HUES6 (cell line): ENCODE results near the gene PCF11.

Source experiments
- H3K27ac ChIP-seq: 2 replicates; pipeline ENCODE4 v1.7.0; 2013; ENCODE audit warnings: low read depth, mild to moderate bottlenecking, low read length, inconsistent platforms
- H3K27me3 ChIP-seq: 2 replicates; pipeline ENCODE4 v1.6.1; 2013; ENCODE audit warnings: low read length; ENCODE audit not compliant: control insufficient read depth, insufficient read depth
- H3K36me3 ChIP-seq: 2 replicates; pipeline ENCODE4 v1.6.1; 2013; ENCODE audit warnings: low read length; ENCODE audit not compliant: control insufficient read depth, insufficient read depth
- H3K4me1 ChIP-seq: 2 replicates; pipeline ENCODE4 v1.6.1; 2013; ENCODE audit warnings: low read length; ENCODE audit not compliant: control insufficient read depth, insufficient read depth
- H3K4me3 ChIP-seq: 2 replicates; pipeline ENCODE4 v1.5.1; 2013; ENCODE audit warnings: low read depth, low read length
- H3K9ac ChIP-seq: one replicate; pipeline ENCODE4 v1.6.1; 2013; ENCODE audit warnings: mild to moderate bottlenecking, low read length
- H3K9me3 ChIP-seq: 2 replicates; pipeline ENCODE4 v1.6.1; 2013; ENCODE audit warnings: low read depth, low read length; ENCODE audit not compliant: control insufficient read depth, insufficient read depth

The PCF11 gene

DNA sequence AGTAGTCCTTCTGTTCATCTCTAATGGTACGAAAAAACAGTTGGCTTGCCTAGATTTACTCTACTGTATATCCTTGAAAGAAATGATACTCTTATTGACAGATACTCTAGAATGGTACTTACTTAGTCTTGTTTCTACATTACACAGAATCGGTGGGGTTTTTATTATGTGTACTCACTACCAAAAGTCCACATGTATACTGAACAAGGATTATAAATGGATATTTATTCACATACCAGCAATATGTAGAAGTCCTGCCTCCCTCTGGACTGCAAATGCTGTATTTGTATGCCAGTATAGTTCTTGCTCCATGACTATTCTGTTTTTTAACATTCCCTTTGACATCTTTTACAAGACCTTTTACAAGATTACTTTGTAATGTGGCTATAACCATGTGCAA is 13.9 kb downstream of the PCF11 start:
- Histone ChIP-seq H3K27ac (no peak overlapping the region), H3K4me3 (no peak overlapping the region), H3K27me3 (no peaks in the 10 kb centered on the region), H3K36me3 (peaks cover 94% of the 10 kb centered on the region), H3K4me1 (no peaks in the 10 kb centered on the region), H3K9me3 (no peaks in the 10 kb centered on the region), H3K9ac (no peak overlapping the region)

DNA sequence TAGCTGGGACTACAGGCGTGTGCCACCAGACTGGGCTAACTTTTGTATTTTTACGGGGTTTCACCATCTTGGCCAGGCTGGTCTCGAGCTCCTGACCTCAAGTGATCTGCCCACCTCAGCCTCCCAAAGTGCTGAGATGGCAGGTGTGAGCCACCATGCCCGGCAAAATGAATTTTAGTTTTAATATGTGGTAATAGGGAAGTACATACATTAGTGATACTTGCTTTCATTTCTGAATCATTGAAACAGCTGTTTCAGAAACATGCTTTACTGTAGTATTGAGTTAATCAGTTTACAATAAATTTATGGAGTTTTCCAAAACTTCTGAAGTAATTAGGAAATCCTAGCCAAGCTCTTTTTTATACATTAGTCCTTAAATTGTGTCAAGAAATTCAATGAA is 15.6 kb downstream of the PCF11 start:
- Histone ChIP-seq H3K4me3 (no peak overlapping the region), H3K36me3 (peaks cover 92% of the 10 kb centered on the region), H3K27ac (no peak overlapping the region), H3K9ac (no peak overlapping the region), H3K9me3 (no peaks in the 10 kb centered on the region), H3K27me3 (no peaks in the 10 kb centered on the region), H3K4me1 (no peaks in the 10 kb centered on the region)

DNA sequence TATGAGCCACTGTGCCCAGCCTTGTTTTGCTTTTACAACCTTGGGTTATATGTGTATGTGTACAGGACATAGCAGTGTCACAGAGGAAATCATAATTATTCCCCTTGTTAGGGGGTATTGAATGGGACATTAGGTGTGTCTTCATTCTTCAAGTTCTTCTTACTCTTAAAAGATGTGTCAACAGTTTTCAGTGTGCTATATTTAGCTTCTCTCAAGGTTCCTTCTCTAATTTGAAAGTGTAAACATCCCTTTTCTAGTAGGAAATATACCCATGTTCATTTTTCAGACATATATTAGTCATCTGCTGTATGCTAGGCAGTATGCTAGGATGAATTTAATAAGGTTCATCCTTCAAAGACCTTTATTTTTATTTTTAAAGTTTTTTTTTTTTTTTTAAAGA is 17.1 kb downstream of the PCF11 start:
- no peak overlapping the region for H3K9ac ChIP-seq
- no peaks in the 10 kb centered on the region for H3K4me1 ChIP-seq
- H3K27me3 ChIP-seq = no peaks in the 10 kb centered on the region

DNA sequence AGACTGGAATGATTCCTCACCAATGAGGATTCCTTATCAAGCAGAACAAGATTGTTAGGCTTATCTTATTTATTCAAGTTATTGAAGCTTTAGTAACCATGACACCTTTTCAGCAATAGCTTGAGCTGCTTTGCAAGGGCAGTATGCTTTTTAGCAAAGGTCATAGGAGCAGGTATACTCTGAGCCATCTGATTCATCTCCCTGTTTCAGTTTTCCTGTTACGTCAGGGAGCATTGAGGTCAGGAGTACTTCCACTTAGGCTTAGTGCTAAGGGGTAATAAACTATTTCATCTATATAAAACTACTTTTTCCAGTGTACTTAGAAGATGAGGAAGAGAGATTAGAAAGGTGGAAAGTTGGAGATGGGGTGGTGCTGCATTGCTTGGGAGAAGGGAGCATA is 18.9 kb downstream of the PCF11 start:
- peaks cover 86% of the 10 kb centered on the region for H3K36me3 ChIP-seq

More for the DNA sequence above, 17.1 kb downstream of the PCF11 start:
- Histone ChIP-seq H3K36me3 (peaks cover 89% of the 10 kb centered on the region), H3K4me3 (no peak overlapping the region), H3K27ac (no peak overlapping the region), H3K9me3 (no peaks in the 10 kb centered on the region)

DNA sequence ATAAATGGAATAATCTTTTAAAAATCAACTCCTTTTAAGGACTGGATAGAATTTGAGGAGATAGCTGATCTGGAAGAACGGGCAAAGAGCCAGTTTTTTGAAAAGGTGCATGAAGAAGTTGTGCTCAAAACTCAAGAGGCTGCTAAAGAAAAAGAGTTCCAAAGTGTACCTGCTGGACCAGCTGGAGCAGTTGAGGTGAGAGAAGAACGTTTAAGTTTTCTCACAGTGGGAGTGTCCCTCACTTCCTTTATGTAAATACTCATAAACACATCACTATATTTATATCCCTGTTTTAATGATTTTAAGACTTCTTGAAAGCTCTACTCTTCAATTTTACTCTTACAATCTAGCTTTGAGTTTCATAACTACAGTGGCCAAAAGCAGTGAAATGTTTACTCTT is 24.9 kb downstream of the PCF11 start:
- H3K9ac ChIP-seq = no peak overlapping the region
- H3K27ac ChIP-seq = no peak overlapping the region
- H3K36me3 ChIP-seq = peaks cover 84% of the 10 kb centered on the region
- H3K27me3 ChIP-seq = no peaks in the 10 kb centered on the region
- H3K4me3 ChIP-seq = no peak overlapping the region
- no peaks in the 10 kb centered on the region for H3K4me1 ChIP-seq
- no peaks in the 10 kb centered on the region for H3K9me3 ChIP-seq

More for the DNA sequence above, 18.9 kb downstream of the PCF11 start:
- Histone ChIP-seq H3K9me3 (no peaks in the 10 kb centered on the region), H3K4me3 (no peak overlapping the region), H3K27ac (no peak overlapping the region), H3K4me1 (no peaks in the 10 kb centered on the region), H3K9ac (no peak overlapping the region), H3K27me3 (no peaks in the 10 kb centered on the region)

DNA sequence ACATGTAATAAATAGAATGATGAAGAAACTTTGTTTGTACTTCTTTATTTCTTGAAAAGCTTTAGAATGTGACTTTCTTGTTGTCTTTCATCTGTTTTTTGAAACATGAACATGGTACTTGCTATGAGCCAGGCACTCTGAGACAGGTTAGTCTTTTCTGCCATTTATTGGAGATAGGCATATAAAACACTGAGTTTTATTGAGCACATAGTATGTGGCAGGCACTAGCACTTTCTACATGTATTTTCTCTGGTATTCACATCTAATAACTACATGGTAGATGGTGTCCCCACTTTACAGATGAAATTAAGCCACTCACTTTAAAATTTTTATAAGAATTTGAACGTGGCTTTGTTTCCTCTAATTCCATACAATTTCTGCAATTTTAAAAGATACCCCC is 28.8 kb downstream of the PCF11 start:
- no peak overlapping the region for H3K4me3 ChIP-seq
- H3K9ac ChIP-seq = no peak overlapping the region
- no peak overlapping the region for H3K27ac ChIP-seq
- no peaks in the 10 kb centered on the region for H3K27me3 ChIP-seq
- H3K36me3 ChIP-seq = peaks cover 71% of the 10 kb centered on the region
- no peaks in the 10 kb centered on the region for H3K4me1 ChIP-seq
- no peaks in the 10 kb centered on the region for H3K9me3 ChIP-seq

DNA sequence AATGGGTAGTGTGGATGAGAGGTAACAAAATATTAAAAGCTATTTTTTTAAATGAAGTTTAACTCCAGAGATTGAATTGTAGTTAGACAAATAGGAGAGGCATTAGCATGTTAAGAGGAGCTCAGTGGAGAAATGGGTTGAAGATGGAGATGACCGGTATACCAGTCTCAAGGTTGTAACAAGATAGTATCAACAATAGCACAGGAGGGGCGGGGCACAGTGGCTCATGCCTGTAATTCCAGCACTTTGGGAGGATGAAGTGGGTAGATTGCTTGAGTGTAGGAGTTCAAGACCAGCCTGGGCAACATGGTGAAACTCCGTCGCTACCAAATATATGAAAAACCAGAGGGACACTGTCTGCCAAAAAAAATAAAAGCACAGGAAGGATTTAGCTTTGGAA is 30.5 kb downstream of the PCF11 start:
- Histone ChIP-seq H3K9ac (no peak overlapping the region), H3K27ac (no peak overlapping the region), H3K36me3 (peaks cover 70% of the 10 kb centered on the region), H3K4me1 (peaks cover 1% of the 10 kb centered on the region; the same call in 1 of the 2 replicates), H3K9me3 (no peaks in the 10 kb centered on the region), H3K4me3 (no peak overlapping the region), H3K27me3 (no peaks in the 10 kb centered on the region)

DNA sequence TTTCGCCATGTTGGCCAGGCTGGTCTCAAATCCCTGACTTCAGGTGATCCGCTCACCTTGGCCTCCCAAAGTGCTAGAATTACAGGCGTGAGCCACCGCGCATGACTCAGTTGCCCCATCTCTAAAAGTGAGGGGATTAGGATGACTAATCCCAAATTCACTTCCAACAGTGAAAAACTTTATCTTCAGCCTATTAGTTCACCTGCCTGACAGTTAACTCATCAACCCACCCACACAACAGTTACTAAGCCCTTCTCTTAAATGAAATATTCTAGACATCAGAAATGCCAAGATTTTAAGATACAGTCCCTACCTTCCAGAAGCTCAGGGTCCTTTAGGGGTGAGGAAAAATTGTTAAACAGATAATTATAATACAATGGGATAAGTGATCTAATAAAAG is 34.6 kb downstream of the PCF11 start:
- no peak overlapping the region for H3K27ac ChIP-seq
- H3K9ac ChIP-seq = no peak overlapping the region
- H3K4me3 ChIP-seq = no peak overlapping the region
- peaks cover 12% of the 10 kb centered on the region for H3K4me1 ChIP-seq
- H3K36me3 ChIP-seq = peaks cover 38% of the 10 kb centered on the region
- H3K9me3 ChIP-seq = no peaks in the 10 kb centered on the region
- H3K27me3 ChIP-seq = 0 out of 2 replicates have a peak, but pooled peaks cover 6% of the 10 kb centered on the region

DNA sequence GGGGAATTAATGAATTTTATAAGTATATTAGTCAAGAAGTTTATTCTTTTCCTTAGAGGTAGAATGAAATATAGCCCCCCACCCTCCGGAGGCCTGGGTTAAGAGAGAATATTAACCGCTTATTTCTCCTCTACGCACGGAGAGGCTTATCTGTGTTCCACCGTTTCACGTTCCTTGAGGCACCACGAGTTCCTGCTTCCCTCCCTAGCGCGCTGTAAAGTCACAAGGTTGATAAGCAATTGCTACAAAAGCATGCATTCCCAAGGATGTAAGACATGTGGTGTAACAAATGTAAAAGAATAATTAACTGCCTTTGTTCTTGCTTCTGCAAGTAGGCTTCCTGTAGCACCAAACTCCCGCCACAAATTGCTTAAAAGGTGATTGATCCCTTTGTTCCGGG is 35.1 kb downstream of the PCF11 start:
- peak overlapping the region; percentile 68 for H3K4me3 ChIP-seq
- 0 out of 2 replicates have a peak, but pooled peaks cover 6% of the 10 kb centered on the region for H3K27me3 ChIP-seq
- H3K4me1 ChIP-seq = peaks cover 12% of the 10 kb centered on the region
- H3K9ac ChIP-seq = no peak overlapping the region
- H3K36me3 ChIP-seq = peaks cover 34% of the 10 kb centered on the region
- no peaks in the 10 kb centered on the region for H3K9me3 ChIP-seq
- no peak overlapping the region for H3K27ac ChIP-seq

DNA sequence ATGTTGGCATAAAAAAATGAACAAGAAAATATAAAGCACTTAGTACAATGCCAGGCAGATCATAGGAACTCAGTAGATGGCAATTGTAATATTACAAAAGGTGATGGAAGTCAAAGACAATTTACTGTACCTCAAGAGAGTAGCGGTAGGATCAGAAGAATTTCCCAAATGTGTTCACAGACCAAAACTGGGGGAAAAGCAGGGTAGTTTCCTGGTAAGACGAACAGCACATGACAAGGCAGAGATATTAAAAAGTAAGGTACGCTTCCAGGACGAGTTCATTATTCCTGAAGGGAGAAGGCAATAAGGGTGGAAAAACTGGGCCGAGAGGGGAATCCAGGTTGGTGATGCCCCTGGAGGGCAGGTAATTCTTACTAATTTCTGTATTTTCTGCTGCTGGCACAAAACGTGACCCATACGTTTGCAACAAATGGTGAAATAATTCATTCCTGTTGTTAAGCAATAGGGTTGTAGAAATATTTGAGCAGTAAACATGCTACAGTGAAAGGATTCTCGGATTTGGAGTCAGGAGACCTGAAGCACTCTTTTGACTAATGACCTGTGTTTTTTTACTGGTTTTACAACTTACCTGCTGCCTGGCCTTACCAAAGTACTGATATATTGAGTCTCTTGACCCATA is 35.8 kb downstream of the PCF11 start:
- H3K27me3 ChIP-seq = 0 out of 2 replicates have a peak, but pooled peaks cover 6% of the 10 kb centered on the region
- peaks cover 12% of the 10 kb centered on the region for H3K4me1 ChIP-seq
- no peaks in the 10 kb centered on the region for H3K9me3 ChIP-seq
- H3K9ac ChIP-seq = peak overlapping the region; percentile 76
- H3K36me3 ChIP-seq = peaks cover 34% of the 10 kb centered on the region
- H3K4me3 ChIP-seq = peak overlapping the region; percentile 68
- peak overlapping the region; percentile 15 for H3K27ac ChIP-seq

DNA sequence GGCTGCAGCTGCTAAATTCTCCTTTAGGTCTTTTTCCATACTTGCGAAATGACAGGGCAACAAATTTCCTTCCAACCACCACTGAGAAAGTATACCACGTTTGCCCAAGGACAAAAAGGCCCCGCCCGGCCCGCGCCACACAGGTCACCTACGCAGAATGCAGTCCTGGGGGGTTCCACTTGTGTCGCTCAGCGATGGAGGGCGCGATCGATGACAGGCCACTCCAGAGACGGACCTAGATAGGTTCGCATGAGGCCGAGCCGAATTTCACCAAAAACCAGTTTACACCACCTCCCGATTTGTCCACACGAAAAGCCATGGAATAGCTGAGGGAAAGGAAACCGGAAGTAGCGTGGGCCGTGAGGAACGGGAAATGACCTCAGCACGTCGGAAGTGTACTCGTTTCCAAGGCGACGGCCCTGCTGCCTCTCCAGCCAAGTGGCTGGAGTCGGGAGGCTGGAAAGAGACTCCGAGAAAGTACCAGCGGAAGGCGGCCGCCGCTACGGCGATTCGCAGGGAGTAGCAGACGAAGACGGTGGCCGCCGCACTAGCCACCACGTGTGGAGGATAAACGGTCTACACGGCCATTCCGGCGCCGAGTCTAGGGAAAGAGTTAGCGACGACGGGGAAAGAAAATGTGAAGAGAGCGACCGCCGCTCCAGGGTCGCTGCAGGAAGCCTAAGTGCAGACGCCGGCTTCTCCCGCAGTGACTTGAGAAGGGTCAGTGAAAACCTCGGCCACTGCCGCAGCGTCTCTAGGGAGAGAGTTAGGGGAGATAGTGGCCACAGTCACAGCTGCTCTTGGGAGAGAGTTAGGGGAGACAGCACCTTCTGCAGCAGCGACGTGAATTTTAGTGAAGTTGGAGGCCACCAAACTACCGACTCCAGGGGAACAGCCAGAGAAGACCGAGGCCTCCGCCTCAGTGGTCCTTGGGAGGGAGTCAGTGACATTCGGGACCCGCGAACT is 36.7 kb downstream of the PCF11 start, which contains the start of gene ANKRD42:
ANKRD42 (plus strand) TSS at position 398 of the 966 bp plus-strand sequence. CDS start 959 bp downstream, outside the sequence.
- Histone ChIP-seq H3K4me1 (peaks cover 12% of the 10 kb centered on the region), H3K9ac (peak within 1 kb of the TSS; percentile 76), H3K4me3 (peak within 1 kb of the TSS; percentile 68), H3K27ac (peak within 1 kb of the TSS; percentile 15), H3K27me3 (0 out of 2 replicates have a peak, but pooled peaks cover 6% of the 10 kb centered on the region), H3K36me3 (peaks cover 34% of the 10 kb centered on the region), H3K9me3 (no peaks in the 10 kb centered on the region)
